ENCODE results near the gene HMOX1. TPM values are rescaled to one million over a fixed set of nuclear protein-coding genes. Genes with fewer than 3 reads are reported as not detected.
A peak's percentile ranks its signal among the peaks of the same experiment; 100 is the strongest.

The HMOX1 gene
- total and polyA plus RNA-seq, 12 donors = 15.4 to 578 (median 39.3) TPM

- intact Hi-C loops (cut with DNase I) = no loop called here
- Histone ChIP-seq H3K27me3 (no peaks in the 10 kb centered on the region), H3K36me3 (replicated peaks in 1 of 2) (no peaks in the 10 kb centered on the region), H3K9me3 (replicated peaks in 1 of 3) (no peaks in the 10 kb centered on the region), H3K4me1 (replicated peaks in 1 of 2) (peaks cover 18 to 49% of the 10 kb centered on the region in 2 donors), H3K27ac (no peak overlapping the region), H3K4me3 (no peak overlapping the region)
- 81 to 88% (median 87%) methylated on average over 6 of the region's 6 CpGs for WGBS, 4 donors
- TF ChIP-seq CTCF (IDR thresholded peaks at IDR 0.05) (no peak), POLR2A (IDR thresholded peaks at IDR 0.05) (no peak)
- no peak for DNase-seq
Measured at GRCh38 chr22:35373781-35374180, 7.1 kb upstream of the HMOX1 start.

GRCh38 chr22:35375031-35375430 is 5.9 kb upstream of the HMOX1 start:
- peaks cover 16 to 41% of the 10 kb centered on the region in 2 donors for H3K4me1 ChIP-seq (replicated peaks in 1 of 2)
- H3K27me3 ChIP-seq = no peaks in the 10 kb centered on the region
- no peaks in the 10 kb centered on the region for H3K9me3 ChIP-seq (replicated peaks in 1 of 3)
- intact Hi-C loops (cut with DNase I) = no loop called here
- H3K4me3 ChIP-seq = no peak overlapping the region
- 82 to 89% (median 85%) methylated on average over 3 of the region's 3 CpGs for WGBS, 4 donors
- TF ChIP-seq CTCF (IDR thresholded peaks at IDR 0.05) (no peak), POLR2A (IDR thresholded peaks at IDR 0.05) (no peak)
- peak overlapping the region in 1 of 5 donors; percentile 19 for H3K27ac ChIP-seq
- no peak for DNase-seq
- H3K36me3 ChIP-seq (replicated peaks in 1 of 2) = no peaks in the 10 kb centered on the region

- Histone ChIP-seq H3K9me3 (replicated peaks in 1 of 3) (no peaks in the 10 kb centered on the region), H3K4me3 (no peak overlapping the region), H3K4me1 (replicated peaks in 1 of 2) (peaks cover 21 to 41% of the 10 kb centered on the region in 2 donors), H3K27ac (peak overlapping the region in 1 of 5 donors; percentile 19), H3K27me3 (no peaks in the 10 kb centered on the region), H3K36me3 (replicated peaks in 1 of 2) (no peaks in the 10 kb centered on the region)
- WGBS, 4 donors = 82 to 86% (median 85%) methylated on average over 5 to 8 of the region's 8 CpGs
- TF ChIP-seq POLR2A (IDR thresholded peaks at IDR 0.05) (no peak), CTCF (IDR thresholded peaks at IDR 0.05) (no peak)
- DNase-seq = no peak
- intact Hi-C loops (cut with DNase I) = no loop called here
Measured at GRCh38 chr22:35375526-35375925, 5.4 kb upstream of the HMOX1 start.

- Histone ChIP-seq H3K4me1 (replicated peaks in 1 of 2) (peaks cover 25 to 50% of the 10 kb centered on the region in 2 donors), H3K27me3 (no peaks in the 10 kb centered on the region), H3K36me3 (replicated peaks in 1 of 2) (no peaks in the 10 kb centered on the region), H3K27ac (peak overlapping the region; percentile 22 to 88 (median 76)), H3K4me3 (no peak overlapping the region), H3K9me3 (replicated peaks in 1 of 3) (no peaks in the 10 kb centered on the region)
- TF ChIP-seq CTCF (IDR thresholded peaks at IDR 0.05) (no peak), POLR2A (IDR thresholded peaks at IDR 0.05) (peak in 1 of 2 donors; percentile 37)
- intact Hi-C loops (cut with DNase I) = no loop called here
- peak; percentile 84 to 96 (median 93) for DNase-seq
- 28 to 37% (median 30%) methylated on average over 14 to 17 of the region's 17 CpGs for WGBS, 4 donors
Measured at GRCh38 chr22:35376728-35377472, 4.0 kb upstream of the HMOX1 start.

Measured in adrenal gland (tissue), 12 donors.